Stomach (tissue), 9 donors: ENCODE data around the gene EEA1. TPM values are rescaled to one million over a fixed set of nuclear protein-coding genes. Genes with fewer than 3 reads are reported as not detected.

Experiments
- DNase-seq, 2 donors: peaks; one replicate each; pipeline versions ENCODE4 v3.0.0 to v3.0.0-alpha.2; 2013 to 2019
- H3K27ac ChIP-seq, 5 donors: fragments of 200-600 bp in 4 of 5; sonication (generic) in 4 of 5; one replicate each; pipeline ENCODE4 v1.5.1; 2013 to 2019; ENCODE audit warnings: mild to moderate bottlenecking in 1 of 5, moderate library complexity in 1 of 5
- H3K27me3 ChIP-seq, 3 donors: fragments of 200-600 bp; sonication (generic); one replicate each; pipeline ENCODE4 v1.5.1; 2017 to 2019; ENCODE audit warnings: mixed run types in 1 of 3
- H3K36me3 ChIP-seq, 4 donors: fragments of 200-600 bp; sonication (generic); 1 replicate in 3 of 4; 2 replicates in 1 of 4; pipeline ENCODE4 v1.5.1; 2016 to 2019
- H3K4me1 ChIP-seq, 4 donors: fragments of 200-600 bp; sonication (generic); one replicate each; pipeline ENCODE4 v1.5.1; 2016 to 2019
- H3K4me3 ChIP-seq, 4 donors: fragments of 200-600 bp; sonication (generic) in 3 of 4; one replicate each; pipeline ENCODE4 v1.5.1; 2016 to 2019; ENCODE audit warnings: mild to moderate bottlenecking in 1 of 4
- H3K9me3 ChIP-seq, 4 donors: fragments of 200-600 bp; sonication (generic); one replicate each; pipeline ENCODE4 v1.5.1; 2016 to 2019
- CTCF ChIP-seq, 7 experiments: fragments of 450-650 bp in 4 of 7; fragments of 200-600 bp in 3 of 7; sonication (generic) in 3 of 7; IDR thresholded peaks; one replicate each; pipeline ENCODE4 v1.5.1; 2016 to 2019; ENCODE audit warnings: antibody characterized with exemption in 7 of 7, control low read depth in 2 of 7, mild to moderate bottlenecking in 1 of 7
- EP300 ChIP-seq: sonication (generic); formaldehyde crosslinking; IDR thresholded peaks from one replicate; pipeline ENCODE4 v1.6.1; 2017; ENCODE audit warnings: antibody characterized with exemption
- POLR2A ChIP-seq, 4 donors: fragments of 450-650 bp; IDR thresholded peaks; one replicate each; pipeline ENCODE4 v1.6.1; 2016; ENCODE audit warnings: antibody characterized with exemption in 4 of 4, control low read depth in 2 of 4, mild to moderate bottlenecking in 1 of 4, moderate library complexity in 1 of 4
- POLR2AphosphoS5 ChIP-seq, 3 donors: sonication (generic); formaldehyde crosslinking; IDR thresholded peaks; one replicate each; pipeline ENCODE4 v1.6.1; 2016; ENCODE audit warnings: antibody characterized with exemption in 3 of 3
- WGBS, 5 donors: extraction: QIAGEN DNeasy Blood & Tissue Kit in 3 of 5; methylation state at CpG; one replicate each; pipeline versions ENCODE4 v1.1.5 to v1.1.7; 2013 to 2018; 5-methylcytosine and 5-hydroxymethylcytosine counted together
- intact Hi-C: fragments of 100-400 bp; cut with DNase I; formaldehyde crosslinking; loops from one replicate; pipeline ENCODE4 v1.15.1; 2023; ENCODE audit warnings: low total_unique reads
- polyA plus RNA-seq, 3 donors: library from polyadenylated mRNA; stranded (reverse); fragments of 200-250 nt; gene quantifications; one replicate each; pipeline ENCODE4 v1.2.3, GENCODE V29; 2013
- total RNA-seq, 5 donors: library from RNA; depleted of rRNA; stranded (reverse); fragments of >200 nt; gene quantifications; one replicate each; pipeline versions ENCODE4 v1.1.0 to v1.2.3, GENCODE V29; 2014 to 2016
- donor health status: healthy with polysubstance abuse.
- donor health status: Bipolar disorder and iron deficiency.
- donor health status: healthy.

Gene EEA1
- total and polyA plus RNA-seq, 8 donors, result 2.0 to 24.2 (median 10.8) TPM

- no peak for DNase-seq
- 76 to 82% (median 76%) methylated on average over 3 of the region's 3 CpGs for WGBS, 5 donors
- H3K9me3 ChIP-seq, result peaks cover 0 to 11% (median 5%) of the 10 kb centered on the region in 4 donors
- no peak overlapping the region for H3K4me3 ChIP-seq
- peaks cover 0 to 6% (median 1%) of the 10 kb centered on the region in 4 donors for H3K4me1 ChIP-seq
- intact Hi-C loops, result no loop called here
- no peak for TF ChIP-seq POLR2A (IDR thresholded peaks at IDR 0.05)
- no peak for TF ChIP-seq CTCF (IDR thresholded peaks at IDR 0.05)
- no peak for TF ChIP-seq EP300
- no peak for TF ChIP-seq POLR2AphosphoS5 (IDR thresholded peaks at IDR 0.05)
- no peaks in the 10 kb centered on the region for H3K27me3 ChIP-seq
- H3K27ac ChIP-seq, result peak overlapping the region in 1 of 5 donors; percentile 2
- peaks cover 0 to 3% (median 0%) of the 10 kb centered on the region in 4 donors for H3K36me3 ChIP-seq
Observed at GRCh38 chr12:92912052-92912451, 17.0 kb downstream of the EEA1 start.

- peaks cover 0 to 11% (median 5%) of the 10 kb centered on the region in 4 donors for H3K9me3 ChIP-seq
- H3K4me3 ChIP-seq, result no peak overlapping the region
- TF ChIP-seq POLR2AphosphoS5 (IDR thresholded peaks at IDR 0.05) (no peak), CTCF (IDR thresholded peaks at IDR 0.05) (no peak), EP300 (no peak), POLR2A (IDR thresholded peaks at IDR 0.05) (no peak)
- intact Hi-C loops, result no loop called here
- H3K36me3 ChIP-seq, result peaks cover 0 to 3% (median 0%) of the 10 kb centered on the region in 4 donors
- H3K4me1 ChIP-seq, result peaks cover 0 to 10% (median 3%) of the 10 kb centered on the region in 4 donors
- peak overlapping the region in 1 of 5 donors; percentile 2 for H3K27ac ChIP-seq
- no peak for DNase-seq
- 54 to 67% (median 62%) methylated on average over 2 of the region's 2 CpGs for WGBS, 5 donors
- no peaks in the 10 kb centered on the region for H3K27me3 ChIP-seq
Observed at GRCh38 chr12:92911339-92911738, 17.8 kb downstream of the EEA1 start.

- no peaks in the 10 kb centered on the region for H3K27me3 ChIP-seq
- intact Hi-C loops, result no loop called here
- no peak overlapping the region for H3K27ac ChIP-seq
- no peak overlapping the region for H3K4me3 ChIP-seq
- H3K36me3 ChIP-seq, result peaks cover 0 to under 1% (median 0%) of the 10 kb centered on the region in 4 donors
- H3K9me3 ChIP-seq, result peaks cover 0 to 11% (median 5%) of the 10 kb centered on the region in 4 donors
- WGBS, 5 donors, result 68 to 88% (median 73%) methylated on average over 3 of the region's 3 CpGs
- TF ChIP-seq EP300, result no peak
- no peak for TF ChIP-seq POLR2A (IDR thresholded peaks at IDR 0.05)
- no peak for TF ChIP-seq POLR2AphosphoS5 (IDR thresholded peaks at IDR 0.05)
- no peak for TF ChIP-seq CTCF (IDR thresholded peaks at IDR 0.05)
- DNase-seq, result no peak
- peaks cover 0 to 25% (median 13%) of the 10 kb centered on the region in 4 donors for H3K4me1 ChIP-seq
Observed at GRCh38 chr12:92908108-92908507, 21.0 kb downstream of the EEA1 start.

GRCh38 chr12:92905811-92906554 lies 23.1 kb downstream of the EEA1 start:
- intact Hi-C loops, result no loop called here
- Histone ChIP-seq H3K4me1 (peaks cover 0 to 25% (median 11%) of the 10 kb centered on the region in 4 donors), H3K27ac (no peak overlapping the region), H3K27me3 (no peaks in the 10 kb centered on the region), H3K4me3 (no peak overlapping the region), H3K9me3 (peaks cover 0 to 11% (median 5%) of the 10 kb centered on the region in 4 donors), H3K36me3 (no peaks in the 10 kb centered on the region)
- TF ChIP-seq POLR2A (IDR thresholded peaks at IDR 0.05) (no peak), CTCF (IDR thresholded peaks at IDR 0.05) (no peak), EP300 (no peak), POLR2AphosphoS5 (IDR thresholded peaks at IDR 0.05) (no peak)
- no peak for DNase-seq
- WGBS, 5 donors, result 68 to 86% (median 78%) methylated on average over 7 of the region's 7 CpGs
